Activated T-helper 1 cell treated with anti-CD3 and anti-CD28 coated beads, Interleukin-12 subunit alpha, Interleukin-12 subunit beta, Interleukin-2, Interleukin-4 antibody, amounts not matched to agents 30 ng/mL and 10 ng/mL and 1 ng/mL, durations not matched to agents 14 hours and 24 hours and 36 hours (primary cell): ENCODE data around the gene SLC38A8. TPM values are rescaled to one million over a fixed set of nuclear protein-coding genes. Genes with fewer than 3 reads are reported as not detected.

Experiments used
- DNase-seq: peaks from one replicate; pipeline ENCODE4 v3.0.0; 2021; ENCODE audit warnings: low spot score
- H3K27ac Mint-ChIP-seq: one replicate; pipeline ENCODE4 v1.8.0; 2021; ENCODE audit warnings: mild to moderate bottlenecking, mixed read lengths
- H3K27me3 Mint-ChIP-seq: one replicate; pipeline ENCODE4 v1.8.0; 2022; ENCODE audit warnings: mild to moderate bottlenecking, moderate library complexity, mixed read lengths; ENCODE audit not compliant: insufficient read depth
- H3K36me3 Mint-ChIP-seq: one replicate; pipeline ENCODE4 v1.8.0; 2021; ENCODE audit warnings: low read depth, mixed read lengths
- H3K4me1 Mint-ChIP-seq: one replicate; pipeline ENCODE4 v1.8.0; 2021; ENCODE audit warnings: low read depth, mixed read lengths
- H3K4me3 Mint-ChIP-seq: one replicate; pipeline ENCODE4 v1.8.0; 2021; ENCODE audit warnings: mild to moderate bottlenecking, moderate library complexity, mixed read lengths
- H3K9me3 Mint-ChIP-seq: one replicate; pipeline ENCODE4 v1.8.0; 2021; ENCODE audit warnings: mixed read lengths
- intact Hi-C: fragments of 100-400 bp; cut with micrococcal nuclease; formaldehyde crosslinking; loops from one replicate; pipeline ENCODE4 v1.15.1; 2024
- total RNA-seq: library from RNA; stranded (reverse); gene quantifications from 2 replicates; pipeline ENCODE4 v1.2.3, GENCODE V29; 2022

Gene SLC38A8
- total RNA-seq, 1 donor from 2014 or later: not detected

DNA sequence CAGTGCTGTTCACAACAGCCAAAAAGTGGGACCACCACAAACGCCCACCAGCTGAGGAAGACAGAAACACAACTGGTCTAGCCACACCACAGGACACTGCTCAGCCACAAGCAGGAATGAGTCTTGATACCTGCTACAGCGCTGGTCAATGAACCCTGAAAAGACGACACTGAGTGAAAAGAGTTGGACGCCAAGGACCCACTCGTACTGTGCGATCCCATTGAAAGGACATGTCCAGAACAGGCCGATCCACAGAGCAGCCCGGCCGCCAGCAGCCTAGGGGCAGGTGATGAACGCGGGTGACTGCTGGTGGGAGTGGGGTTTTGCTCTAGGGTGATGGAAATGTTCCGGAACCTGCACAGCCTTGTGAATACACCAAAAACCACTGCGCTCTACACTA lies 10.6 kb upstream of the SLC38A8 start:
- H3K27ac Mint-ChIP-seq: no peak overlapping the region
- H3K4me1 Mint-ChIP-seq: no peaks in the 10 kb centered on the region
- intact Hi-C loops: no loop called here
- no peak for DNase-seq
- no peaks in the 10 kb centered on the region for H3K27me3 Mint-ChIP-seq
- H3K9me3 Mint-ChIP-seq: no peaks in the 10 kb centered on the region
- H3K4me3 Mint-ChIP-seq: no peak overlapping the region
- peaks cover 41% of the 10 kb centered on the region for H3K36me3 Mint-ChIP-seq

DNA sequence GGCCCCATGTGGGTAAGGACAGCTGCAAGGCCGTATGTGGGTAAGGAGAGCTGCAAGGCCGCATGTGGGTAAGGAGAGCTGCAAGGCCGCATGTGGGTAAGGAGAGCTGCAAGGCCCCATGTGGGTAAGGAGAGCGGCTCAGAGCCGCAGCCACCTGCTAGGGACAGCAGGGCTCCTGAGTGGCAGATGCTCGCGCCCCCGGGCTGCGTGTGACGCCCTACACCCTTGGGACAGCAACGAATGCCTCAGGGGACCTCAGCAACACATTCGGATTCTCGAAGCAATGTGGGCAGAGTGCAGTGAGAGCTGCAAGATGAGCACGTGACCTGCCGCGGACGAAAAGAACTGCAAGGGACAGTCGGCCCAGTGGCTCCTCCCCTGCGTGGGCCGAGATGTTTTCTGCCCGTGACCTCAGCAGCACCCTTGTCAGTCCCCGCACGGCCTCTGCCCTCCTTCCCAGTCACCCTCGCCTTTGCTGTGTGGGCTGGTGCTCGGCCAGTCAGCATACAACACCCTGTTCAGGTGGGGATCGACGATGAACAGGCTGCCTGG lies 9.6 kb upstream of the SLC38A8 start:
- Mint-ChIP-seq H3K27ac (no peak overlapping the region), H3K9me3 (no peaks in the 10 kb centered on the region), H3K4me3 (no peak overlapping the region), H3K27me3 (no peaks in the 10 kb centered on the region), H3K36me3 (peaks cover 32% of the 10 kb centered on the region), H3K4me1 (no peaks in the 10 kb centered on the region)
- DNase-seq: no peak
- intact Hi-C loops: no loop called here

DNA sequence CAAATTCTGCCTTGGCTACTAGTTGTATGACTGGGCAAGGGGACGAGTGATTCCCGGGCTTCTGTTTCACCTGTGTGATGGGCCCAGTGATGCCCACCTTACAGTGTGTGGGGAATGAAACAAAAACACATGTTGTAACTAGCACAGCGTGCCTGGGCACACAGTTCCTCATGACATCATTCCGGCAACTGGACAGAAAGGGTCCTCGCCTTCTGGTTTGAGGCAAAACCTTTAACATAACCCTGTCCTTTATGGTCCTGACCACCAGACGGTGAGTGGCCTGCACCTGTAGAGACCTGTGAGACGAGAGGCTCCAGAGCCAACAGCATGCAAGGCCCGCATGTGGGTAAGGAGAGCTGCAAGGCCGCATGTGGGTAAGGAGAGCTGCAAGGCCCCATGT lies 7.7 kb upstream of the SLC38A8 start:
- DNase-seq: no peak
- H3K36me3 Mint-ChIP-seq: peaks cover 22% of the 10 kb centered on the region
- no peak overlapping the region for H3K27ac Mint-ChIP-seq
- no peak overlapping the region for H3K4me3 Mint-ChIP-seq
- H3K9me3 Mint-ChIP-seq: no peaks in the 10 kb centered on the region
- no peaks in the 10 kb centered on the region for H3K4me1 Mint-ChIP-seq
- intact Hi-C loops: no loop called here
- H3K27me3 Mint-ChIP-seq: no peaks in the 10 kb centered on the region

DNA sequence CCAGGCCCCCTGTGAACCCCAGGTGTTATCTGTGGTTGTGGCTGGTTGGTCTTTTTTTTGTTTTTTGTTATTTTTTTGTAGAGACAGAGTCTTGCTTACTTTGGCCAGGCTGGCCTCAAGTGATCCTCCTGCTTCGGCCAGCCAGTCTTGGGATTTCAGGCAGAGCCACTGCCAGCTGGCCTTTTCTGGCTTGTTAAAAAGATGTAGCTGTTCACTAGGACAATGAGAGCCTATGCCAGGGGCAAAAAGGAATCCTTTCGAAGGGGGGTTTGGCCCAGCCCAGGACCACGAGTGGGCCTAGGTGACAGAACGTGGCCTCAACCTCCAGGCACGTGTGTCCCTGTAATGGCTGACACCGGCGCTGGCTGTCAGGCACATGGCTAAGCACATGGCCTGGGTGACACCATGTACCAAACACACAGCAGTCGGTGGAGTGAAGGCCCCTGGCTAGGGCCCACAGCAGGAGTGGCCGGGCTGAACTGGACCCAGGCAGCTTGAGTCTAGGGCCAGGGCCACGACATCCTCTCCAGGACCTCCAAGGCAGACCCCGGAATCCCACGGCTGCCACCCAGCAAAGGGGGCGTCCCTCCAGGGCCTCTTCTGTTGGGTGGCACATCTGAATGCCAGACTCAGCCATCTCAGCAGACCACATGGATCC lies 6.9 kb upstream of the SLC38A8 start:
- no peak for DNase-seq
- Mint-ChIP-seq H3K9me3 (no peaks in the 10 kb centered on the region), H3K4me1 (no peaks in the 10 kb centered on the region), H3K36me3 (peaks cover 20% of the 10 kb centered on the region), H3K27me3 (no peaks in the 10 kb centered on the region), H3K4me3 (no peak overlapping the region), H3K27ac (no peak overlapping the region)
- intact Hi-C loops: no loop called here

DNA sequence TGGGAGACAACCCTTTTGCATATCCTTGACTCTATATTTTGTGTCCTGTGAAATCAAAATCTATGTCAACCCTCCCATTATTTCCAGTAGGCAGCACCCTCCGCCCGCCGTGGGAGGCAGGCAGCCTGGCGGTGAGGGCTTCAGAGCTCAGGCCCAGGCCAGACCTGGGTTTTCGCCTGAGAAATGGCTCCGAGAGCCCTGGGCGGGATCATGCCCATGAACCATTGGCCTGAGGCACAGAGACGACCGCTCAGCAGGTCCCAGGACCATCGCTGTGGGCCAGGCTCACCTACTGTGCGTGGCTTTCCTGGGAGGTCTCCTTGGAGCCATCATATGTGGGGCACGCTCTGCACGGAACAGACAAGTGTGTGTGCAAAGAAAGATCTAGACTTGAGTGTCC lies 6.3 kb upstream of the SLC38A8 start:
- intact Hi-C loops: no loop called here
- H3K9me3 Mint-ChIP-seq: no peaks in the 10 kb centered on the region
- H3K4me3 Mint-ChIP-seq: no peak overlapping the region
- no peak for DNase-seq
- peaks cover 18% of the 10 kb centered on the region for H3K36me3 Mint-ChIP-seq
- no peaks in the 10 kb centered on the region for H3K4me1 Mint-ChIP-seq
- no peak overlapping the region for H3K27ac Mint-ChIP-seq
- peaks cover 6% of the 10 kb centered on the region for H3K27me3 Mint-ChIP-seq

DNA sequence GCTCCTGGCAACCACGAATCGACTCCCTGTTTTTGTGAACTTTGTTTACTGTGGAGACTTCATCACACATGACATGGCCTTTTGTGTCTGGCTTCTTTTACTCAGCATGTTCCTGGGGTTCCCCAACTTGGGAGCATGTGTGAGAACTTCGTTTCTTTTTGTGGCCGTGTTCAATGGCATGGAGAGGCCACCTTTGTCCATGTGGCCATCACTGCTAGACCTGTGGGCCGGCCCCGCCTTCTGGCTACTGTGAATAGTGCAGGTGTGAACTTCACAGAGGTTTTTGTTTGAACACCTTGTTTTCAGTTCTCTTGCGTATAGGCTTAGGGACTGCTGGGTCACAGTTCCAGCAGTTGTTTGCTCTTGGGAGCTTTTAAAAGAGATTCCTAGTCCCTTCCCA lies 5.7 kb upstream of the SLC38A8 start:
- H3K4me3 Mint-ChIP-seq: no peak overlapping the region
- H3K27ac Mint-ChIP-seq: no peak overlapping the region
- DNase-seq: no peak
- H3K4me1 Mint-ChIP-seq: no peaks in the 10 kb centered on the region
- intact Hi-C loops: no loop called here
- peaks cover 10% of the 10 kb centered on the region for H3K27me3 Mint-ChIP-seq
- H3K36me3 Mint-ChIP-seq: peaks cover 13% of the 10 kb centered on the region
- H3K9me3 Mint-ChIP-seq: no peaks in the 10 kb centered on the region

DNA sequence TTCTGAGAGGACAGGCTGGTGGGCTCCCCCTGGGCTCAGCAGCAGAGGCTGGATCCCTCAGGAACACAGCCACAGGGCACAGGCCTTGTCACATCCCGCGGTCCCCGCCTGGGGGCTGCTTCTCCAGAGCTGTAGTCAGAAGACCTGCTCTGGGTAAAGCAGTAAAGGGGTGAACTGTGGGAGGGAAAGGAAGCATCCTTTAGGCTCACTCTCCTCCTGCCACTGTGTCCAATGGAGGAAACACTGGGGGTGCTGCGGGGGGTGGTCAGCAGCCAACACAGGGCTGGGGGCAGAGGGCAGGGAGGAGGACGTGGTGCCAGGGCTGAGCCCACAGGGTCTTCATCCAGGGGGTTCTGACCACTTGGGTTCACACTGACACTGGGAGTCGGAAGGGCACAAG lies 5.0 kb upstream of the SLC38A8 start:
- intact Hi-C loops: no loop called here
- Mint-ChIP-seq H3K4me1 (no peaks in the 10 kb centered on the region), H3K27ac (no peak overlapping the region), H3K4me3 (no peak overlapping the region), H3K36me3 (peaks cover 7% of the 10 kb centered on the region), H3K27me3 (peaks cover 10% of the 10 kb centered on the region), H3K9me3 (no peaks in the 10 kb centered on the region)
- no peak for DNase-seq

DNA sequence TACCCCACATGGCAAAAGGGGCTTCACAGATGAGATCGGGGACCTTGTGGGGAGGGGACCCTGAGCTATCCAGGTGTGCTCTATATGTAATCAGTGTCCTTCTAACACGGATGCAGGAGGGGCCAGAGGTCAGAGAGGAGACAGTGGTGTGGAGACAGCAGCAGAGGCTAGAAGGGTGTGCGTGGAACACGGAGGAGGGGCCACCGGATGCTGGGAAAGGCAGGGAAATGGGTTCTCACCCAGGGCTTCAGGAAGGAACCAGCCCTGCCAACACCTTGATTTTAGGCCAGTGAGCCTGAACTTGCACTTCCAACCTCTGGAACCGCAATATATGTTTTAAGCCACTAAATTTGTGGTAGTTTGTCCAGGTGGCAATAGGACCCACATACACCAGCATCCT lies 4.6 kb upstream of the SLC38A8 start:
- intact Hi-C loops: no loop called here
- peaks cover 4% of the 10 kb centered on the region for H3K36me3 Mint-ChIP-seq
- no peak overlapping the region for H3K27ac Mint-ChIP-seq
- H3K4me3 Mint-ChIP-seq: no peak overlapping the region
- no peaks in the 10 kb centered on the region for H3K9me3 Mint-ChIP-seq
- H3K27me3 Mint-ChIP-seq: peaks cover 10% of the 10 kb centered on the region
- no peaks in the 10 kb centered on the region for H3K4me1 Mint-ChIP-seq
- no peak for DNase-seq

DNA sequence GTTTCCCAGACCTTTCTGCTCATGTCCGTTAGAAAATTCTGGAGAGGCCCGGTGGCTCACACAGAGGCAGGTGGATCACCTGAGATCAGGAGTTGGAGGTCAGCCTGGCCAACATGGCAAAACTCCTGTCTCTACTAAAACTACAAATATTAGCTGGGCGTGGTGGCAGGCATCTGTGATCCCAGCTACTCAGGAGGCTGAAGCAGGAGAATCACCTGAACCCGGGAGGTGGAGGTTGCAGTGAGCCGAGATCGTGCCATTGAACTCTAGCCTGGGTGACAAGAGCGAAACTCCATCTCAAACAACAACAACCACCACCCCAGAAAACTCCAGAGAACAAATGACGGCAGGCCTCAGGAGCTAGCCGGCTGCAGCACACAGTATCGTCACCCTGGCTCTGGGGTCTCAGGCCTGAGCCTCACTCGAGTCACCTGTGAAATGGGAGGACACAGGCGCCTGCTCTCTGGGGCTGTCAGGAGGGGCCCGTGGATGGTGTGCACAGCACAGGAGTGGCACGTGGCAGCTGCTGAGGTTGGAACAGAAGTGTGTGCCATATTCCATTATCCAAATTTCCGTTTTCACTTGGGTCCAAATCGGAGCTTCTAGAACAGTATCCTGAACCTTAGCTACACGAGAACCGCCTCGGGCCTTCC lies 3.3 kb upstream of the SLC38A8 start:
- Mint-ChIP-seq H3K4me1 (no peaks in the 10 kb centered on the region), H3K27ac (no peak overlapping the region), H3K27me3 (peaks cover 12% of the 10 kb centered on the region), H3K36me3 (peaks cover 3% of the 10 kb centered on the region), H3K9me3 (no peaks in the 10 kb centered on the region), H3K4me3 (no peak overlapping the region)
- no peak for DNase-seq
- intact Hi-C loops: no loop called here

DNA sequence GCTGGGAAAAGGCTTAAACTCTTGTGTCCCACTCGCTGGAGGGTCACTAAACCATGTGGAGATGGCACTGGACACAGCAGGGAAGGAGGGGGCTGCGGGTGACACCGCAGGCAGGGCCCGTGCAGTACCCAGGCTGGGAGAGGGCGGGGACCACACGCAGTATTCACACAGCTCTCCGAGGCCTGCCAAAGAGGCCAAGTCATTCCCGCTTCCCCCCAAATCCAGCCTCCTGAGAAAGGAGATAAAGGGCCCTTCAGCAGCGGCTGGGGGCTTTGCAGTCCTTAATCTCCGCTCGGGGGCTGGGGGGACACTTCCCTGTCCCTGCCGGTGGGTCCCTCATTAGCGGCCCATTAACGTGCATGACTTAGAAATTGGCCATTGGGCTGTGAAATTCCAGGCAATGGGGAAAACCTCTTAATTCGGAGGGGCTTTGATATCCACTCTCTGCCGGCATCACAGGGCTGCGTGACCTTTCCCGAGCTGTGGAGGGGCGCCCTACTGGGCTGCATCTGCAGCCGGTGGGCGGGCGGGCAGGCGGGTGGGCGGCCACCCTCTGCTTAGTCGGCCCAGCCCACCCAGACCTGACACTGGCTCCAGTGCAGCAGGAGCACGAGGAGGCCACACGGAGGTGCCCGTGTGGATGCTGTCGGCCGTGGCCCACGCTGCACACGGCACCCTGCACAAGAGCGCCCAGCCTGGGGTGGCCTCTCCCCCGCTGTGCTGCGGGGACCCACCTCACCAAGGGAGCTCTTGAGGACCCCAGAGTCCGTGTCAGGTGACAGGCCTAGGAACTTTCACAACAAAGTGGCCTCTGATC lies 2.6 kb upstream of the SLC38A8 start:
- Mint-ChIP-seq H3K27me3 (peaks cover 12% of the 10 kb centered on the region), H3K27ac (no peak overlapping the region), H3K4me3 (no peak overlapping the region), H3K4me1 (no peaks in the 10 kb centered on the region), H3K36me3 (no peaks in the 10 kb centered on the region), H3K9me3 (no peaks in the 10 kb centered on the region)
- DNase-seq: no peak
- intact Hi-C loops: no loop called here

DNA sequence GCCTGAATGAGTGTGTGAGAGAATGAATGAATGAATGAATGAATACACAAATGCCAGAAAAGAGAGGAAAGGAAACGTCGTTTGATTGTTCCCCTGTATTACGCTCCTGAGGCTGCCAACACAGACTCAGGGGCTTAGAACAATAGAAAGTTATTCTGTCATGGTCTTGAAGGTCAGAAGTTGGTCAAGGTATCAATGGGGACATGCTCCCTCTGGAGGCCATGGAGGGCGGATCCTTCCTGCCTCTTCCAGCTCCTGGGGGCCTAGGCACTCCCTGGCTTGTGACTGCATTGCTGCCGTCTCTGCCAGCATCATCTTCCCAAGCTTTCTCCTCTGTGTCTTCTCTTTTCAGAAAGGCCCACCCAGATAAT lies 1.5 kb upstream of the SLC38A8 start:
- Mint-ChIP-seq H3K27ac (no peak overlapping the region), H3K27me3 (peaks cover 12% of the 10 kb centered on the region), H3K36me3 (no peaks in the 10 kb centered on the region), H3K9me3 (no peaks in the 10 kb centered on the region), H3K4me3 (no peak overlapping the region), H3K4me1 (no peaks in the 10 kb centered on the region)
- intact Hi-C loops: no loop called here
- no peak for DNase-seq

DNA sequence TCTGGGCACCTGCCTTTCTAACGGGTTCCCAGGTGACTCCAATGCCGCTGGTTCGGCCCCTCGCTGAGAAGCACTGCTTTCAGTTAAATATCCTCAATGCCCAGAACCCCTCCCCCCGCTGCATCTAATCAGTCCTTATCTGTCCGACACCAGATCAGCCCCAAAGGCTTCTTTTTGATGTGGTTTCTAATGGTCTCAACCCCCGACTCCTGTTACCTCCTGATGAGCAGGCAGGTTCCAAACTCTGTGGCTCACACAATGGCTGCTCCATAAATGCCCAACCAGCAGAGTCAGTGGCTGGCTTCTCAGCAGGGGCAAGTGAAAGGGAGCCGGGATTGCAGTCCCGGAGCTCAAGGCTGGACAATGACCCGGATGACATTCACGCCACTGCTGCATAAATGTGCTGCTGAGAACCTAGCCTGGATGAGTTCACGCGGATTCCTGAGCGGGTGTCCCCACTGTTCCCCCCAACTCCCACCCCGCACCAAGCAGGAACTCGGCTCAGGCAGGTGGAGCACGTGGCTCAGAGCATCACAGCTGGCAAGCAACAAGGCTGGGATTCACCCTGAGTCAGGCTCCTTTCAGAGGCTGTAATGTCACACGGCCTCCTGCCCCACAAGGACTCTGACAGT lies 1.0 kb upstream of the SLC38A8 start:
- no peak for DNase-seq
- H3K9me3 Mint-ChIP-seq: no peaks in the 10 kb centered on the region
- no peaks in the 10 kb centered on the region for H3K36me3 Mint-ChIP-seq
- intact Hi-C loops: no loop called here
- no peak overlapping the region for H3K4me3 Mint-ChIP-seq
- H3K4me1 Mint-ChIP-seq: no peaks in the 10 kb centered on the region
- H3K27me3 Mint-ChIP-seq: peaks cover 15% of the 10 kb centered on the region
- H3K27ac Mint-ChIP-seq: no peak overlapping the region
